ENCODE data around the gene SKIC2.
"Not testable (repeated sequence)": the region's sequence is repeated elsewhere in the genome, so short reads cannot be mapped to it uniquely, and the experiment has no call there.

SKIC2 gene

DNA sequence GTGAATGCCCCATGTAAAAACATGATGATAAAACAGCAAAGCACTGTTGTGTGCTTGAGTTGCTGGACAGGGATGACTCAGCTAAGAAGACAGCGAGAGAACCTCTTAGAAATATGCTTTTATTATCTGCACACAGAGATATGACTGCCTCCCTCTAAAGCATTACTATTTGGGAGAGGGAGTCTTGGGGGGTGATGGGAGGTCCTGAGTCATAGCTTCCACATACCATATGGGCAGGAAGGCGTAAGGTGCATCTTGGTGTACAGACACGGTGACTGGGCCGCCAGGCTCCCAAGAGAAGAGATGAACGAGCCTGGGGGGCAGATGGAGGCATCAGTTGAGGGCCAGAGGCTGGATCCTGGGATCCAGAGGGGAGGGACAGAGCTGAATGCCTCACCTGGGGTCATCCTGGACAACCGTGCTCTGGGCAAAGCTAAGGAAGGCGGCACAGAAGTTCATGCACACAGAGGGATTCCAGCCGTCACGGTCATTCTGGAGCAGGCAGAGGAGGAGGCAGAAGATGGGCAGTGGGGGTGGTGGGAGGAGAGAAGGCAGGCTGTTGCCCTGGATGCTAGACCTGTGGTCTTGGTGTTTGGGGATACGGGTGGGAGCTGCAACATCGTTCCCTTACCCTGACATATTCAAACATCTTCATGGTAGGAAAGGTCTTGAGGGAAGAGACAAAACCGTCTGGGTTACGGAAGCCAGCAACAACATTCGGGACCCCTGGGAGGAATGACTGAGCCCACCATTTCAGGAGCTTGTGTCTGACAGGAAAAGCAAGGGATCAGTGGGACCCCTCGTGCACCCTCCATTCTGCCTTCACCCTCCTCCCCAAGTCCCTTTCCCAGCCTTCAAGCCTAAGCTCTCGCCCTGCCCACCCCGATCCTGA is 11.0 kb downstream of the SKIC2 start:
- DNase-seq (ENCODE audit: low read depth, low spot score): no peak

DNA sequence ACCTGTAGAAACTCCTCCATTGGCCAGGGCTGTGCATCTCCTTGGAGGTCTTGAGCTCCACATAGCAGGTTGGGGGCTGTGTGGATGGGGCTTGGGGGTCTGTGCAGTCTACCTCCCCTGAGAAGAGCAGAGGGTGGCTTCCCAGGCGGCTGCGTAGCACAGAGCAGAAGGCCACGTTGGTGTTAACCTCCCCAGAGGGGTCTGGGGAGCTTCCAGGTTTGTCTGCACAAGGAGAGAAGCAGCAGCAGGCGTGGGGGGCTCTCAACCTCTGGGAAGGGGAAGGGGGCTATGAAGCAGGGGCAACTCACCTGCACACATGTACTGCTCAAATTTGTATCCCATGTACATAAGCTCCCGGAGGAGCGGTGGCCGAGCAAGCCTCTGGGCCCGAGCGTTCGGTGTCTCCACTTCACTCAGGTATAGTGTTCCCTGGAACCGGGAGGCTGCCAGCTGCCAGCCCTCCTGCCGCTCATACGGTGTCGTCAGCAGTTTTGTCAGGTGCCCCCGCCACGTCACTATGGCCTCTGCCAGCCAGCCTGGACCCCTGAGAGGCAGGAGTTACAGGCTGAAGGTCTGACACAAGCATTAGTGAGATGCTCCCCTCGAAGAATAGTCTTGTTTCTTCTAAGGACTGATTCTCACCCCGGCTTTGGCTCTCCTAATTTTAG is 11.8 kb downstream of the SKIC2 start:
- no peak for DNase-seq (ENCODE audit: low read depth, low spot score)

- DNase-seq (ENCODE audit: low read depth, low spot score): no peak
Measured at GRCh38 chr6:31971279-31971992, 12.5 kb downstream of the SKIC2 start.

- peak; percentile 93 for DNase-seq (ENCODE audit: low read depth, low spot score)
Measured at GRCh38 chr6:31971993-31972708, 13.2 kb downstream of the SKIC2 start, which contains the start of gene DXO. TSS of gene DXO (minus strand) at chr6:31972138. CDS start at chr6:31971675, 463 bp downstream.

DNA sequence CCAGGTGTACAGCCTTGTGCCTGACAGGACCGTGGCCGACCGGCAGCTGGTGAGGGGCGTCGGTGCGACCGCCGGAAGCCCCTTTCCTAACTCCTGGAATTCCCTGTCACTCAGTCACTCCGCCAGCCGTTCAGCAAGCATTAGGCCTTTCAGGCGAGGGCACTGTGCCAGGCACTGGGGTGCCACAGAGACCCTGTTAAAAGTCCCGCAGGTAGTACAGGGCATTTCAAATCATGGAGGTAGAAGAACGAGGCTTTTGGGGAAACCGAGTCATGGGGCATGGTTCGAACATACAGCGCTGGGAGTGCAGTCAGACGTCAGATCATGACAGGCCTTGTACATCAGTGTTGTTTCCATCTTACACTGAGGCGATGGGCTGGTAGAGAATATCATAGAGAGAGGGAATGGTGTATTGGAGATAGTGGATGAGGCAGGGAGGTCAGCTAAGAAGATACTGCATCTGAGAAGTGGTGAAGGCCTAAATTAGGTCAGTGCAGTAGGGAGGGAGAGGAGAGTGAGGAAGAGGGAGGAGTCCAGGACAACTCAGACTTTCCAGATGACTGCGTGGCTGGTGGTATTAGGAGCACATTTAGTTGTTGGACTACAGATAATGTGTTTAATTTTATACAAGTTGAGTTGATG is 13.9 kb downstream of the SKIC2 start:
- no peak for DNase-seq (ENCODE audit: low read depth, low spot score)

DNA sequence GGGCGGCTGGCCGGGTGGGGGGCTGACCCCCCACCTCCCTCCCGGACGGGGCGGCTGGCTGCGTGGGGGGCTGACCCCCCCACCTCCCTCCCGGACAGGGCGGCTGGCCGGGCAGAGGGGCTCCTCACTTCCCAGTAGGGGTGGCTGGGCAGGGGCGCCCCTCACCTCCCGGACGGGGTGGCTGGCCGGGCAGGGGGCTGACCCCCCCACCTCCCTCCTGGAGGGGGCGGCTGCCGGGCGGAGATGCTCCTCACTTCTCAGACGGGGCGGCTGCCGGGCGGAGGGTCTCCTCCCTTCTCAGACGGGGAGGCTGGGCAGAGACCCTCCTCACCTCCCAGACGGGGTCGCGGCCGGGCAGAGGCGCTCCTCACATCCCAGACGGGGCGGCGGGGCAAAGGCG is 17.1 kb downstream of the SKIC2 start:
- not testable (repeated sequence) for DNase-seq (ENCODE audit: low read depth, low spot score)

DNA sequence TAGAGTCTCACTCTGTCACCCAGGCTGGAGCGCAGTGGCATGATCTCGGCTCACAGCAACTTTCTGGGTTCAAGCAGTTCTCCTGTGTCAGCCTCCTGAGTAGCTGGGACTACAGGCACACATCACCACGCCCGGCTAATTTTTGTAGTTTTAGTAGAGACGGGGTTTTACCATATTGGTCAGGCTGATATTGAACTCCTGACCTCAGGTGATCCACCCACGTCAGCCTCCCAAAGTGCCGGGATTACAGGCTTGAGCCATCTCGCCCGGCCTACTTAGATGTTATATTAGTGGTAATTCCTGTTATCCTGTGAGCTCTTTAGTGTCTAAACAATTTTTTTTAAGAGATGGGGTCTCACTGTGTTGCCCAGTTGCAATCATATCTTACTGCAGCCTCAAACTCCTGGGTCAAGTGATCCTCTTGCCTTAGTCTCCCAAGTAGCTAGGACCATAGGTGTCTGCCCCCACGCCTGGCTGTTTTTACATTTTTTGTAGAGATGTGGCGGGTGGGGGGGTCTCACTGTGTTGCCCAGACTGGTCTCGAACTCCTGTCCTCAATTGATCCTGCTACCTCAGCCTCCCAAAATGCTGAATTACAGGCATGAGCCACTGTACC is 18.9 kb downstream of the SKIC2 start:
- no peak for DNase-seq (ENCODE audit: low read depth, low spot score)

GRCh38 chr6:31978831-31979230 is 19.9 kb downstream of the SKIC2 start:
- no peak for DNase-seq (ENCODE audit: low read depth, low spot score)

DNA sequence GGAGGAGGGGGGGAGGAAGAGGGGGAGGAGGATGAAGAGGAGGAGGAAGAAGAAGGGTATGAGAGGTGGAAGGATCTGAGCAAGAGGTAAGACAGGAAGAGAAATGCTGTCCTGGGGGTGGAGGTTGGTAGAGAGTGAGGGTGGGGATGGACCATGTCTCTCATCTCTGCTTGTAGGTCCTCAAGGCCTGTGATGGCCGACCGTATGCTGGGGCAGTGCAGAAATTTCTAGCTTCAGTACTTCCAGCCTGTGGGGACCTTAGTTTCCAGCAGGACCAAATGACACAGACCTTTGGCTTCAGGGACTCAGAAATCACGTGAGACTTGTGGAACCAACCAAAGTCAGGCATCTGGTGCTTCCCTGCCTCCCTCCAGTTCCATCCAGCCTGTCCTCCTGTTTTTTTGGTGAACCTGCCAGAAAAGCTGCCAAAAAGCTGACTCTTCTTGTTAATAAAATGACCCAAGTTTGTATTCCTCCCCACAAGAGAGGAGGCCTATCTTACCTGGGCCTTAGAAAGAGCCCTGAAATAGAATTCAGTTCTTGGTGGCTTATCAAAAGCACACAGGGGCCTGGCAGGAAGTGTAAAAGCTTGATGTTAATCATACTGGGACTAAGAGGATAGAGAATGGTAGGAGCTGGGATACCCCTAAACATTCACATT is 20.4 kb downstream of the SKIC2 start:
- DNase-seq (ENCODE audit: low read depth, low spot score): no peak

GRCh38 chr6:31980195-31980876 is 21.4 kb downstream of the SKIC2 start:
- not testable (repeated sequence) for DNase-seq (ENCODE audit: low read depth, low spot score)

DNA sequence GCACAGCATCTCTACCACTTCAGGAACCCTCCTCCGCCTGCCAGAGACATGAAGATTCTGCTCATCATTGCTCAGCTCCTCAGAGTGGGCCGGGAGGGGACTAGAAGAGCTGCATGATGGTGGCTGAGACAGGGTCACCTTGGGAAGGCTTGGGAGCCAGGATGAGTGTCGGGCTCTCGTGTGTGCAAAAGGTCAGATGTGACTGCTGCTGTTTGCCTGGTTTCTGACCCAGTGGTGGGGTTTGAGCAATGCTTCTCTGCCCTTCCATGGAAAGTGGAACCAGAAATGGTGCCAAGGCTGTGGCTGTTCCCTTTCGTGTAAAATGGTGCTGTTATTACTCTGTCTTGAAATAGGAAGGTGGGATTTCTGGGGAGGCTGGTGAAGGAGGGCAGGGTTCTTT is 22.0 kb downstream of the SKIC2 start:
- DNase-seq (ENCODE audit: low read depth, low spot score): not testable (repeated sequence)

DNA sequence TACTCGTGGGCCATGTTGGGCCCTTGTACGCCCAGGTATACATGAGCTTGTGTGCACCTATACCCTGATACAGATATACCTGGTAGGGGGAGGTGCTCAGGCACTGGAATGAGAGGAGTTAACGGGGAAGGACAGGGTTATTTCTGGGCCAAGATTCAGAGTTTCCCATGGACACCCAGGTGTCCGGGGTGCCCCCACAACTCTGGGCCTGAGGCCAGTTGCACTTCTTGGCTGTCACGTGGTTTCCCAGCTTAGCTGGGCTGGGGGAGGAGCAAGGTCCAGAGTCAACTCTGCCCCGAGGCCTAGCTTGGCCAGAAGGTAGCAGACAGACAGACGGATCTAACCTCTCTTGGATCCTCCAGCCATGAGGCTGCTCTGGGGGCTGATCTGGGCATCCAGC is 22.8 kb downstream of the SKIC2 start, which contains the start of gene C4A:
C4A (plus strand) TSS at position 314 of the 400 bp plus-strand sequence; CDS start at position 365, 51 bp downstream.
- DNase-seq (ENCODE audit: low read depth, low spot score): not testable (repeated sequence)

DNA sequence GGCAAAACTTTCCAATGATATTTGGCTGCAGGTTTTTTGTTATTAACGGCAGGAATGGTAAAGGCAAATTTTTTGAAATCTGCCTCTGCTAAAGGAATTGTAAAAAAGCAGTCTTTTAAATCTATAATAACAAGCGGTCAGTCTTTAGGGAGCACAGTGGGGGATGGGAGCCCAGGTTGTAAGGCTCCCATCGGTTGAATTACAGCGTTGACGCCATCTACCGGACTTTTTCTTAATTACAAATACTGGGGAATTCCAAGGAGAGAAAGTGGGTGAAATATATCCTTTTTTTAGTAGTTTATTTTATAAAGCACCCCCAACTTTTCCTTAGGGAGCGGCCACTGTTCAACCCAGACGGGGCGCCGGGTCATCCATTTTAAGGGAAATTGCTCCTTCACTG is 30.4 kb downstream of the SKIC2 start:
- not testable (repeated sequence) for DNase-seq (ENCODE audit: low read depth, low spot score)

DNA sequence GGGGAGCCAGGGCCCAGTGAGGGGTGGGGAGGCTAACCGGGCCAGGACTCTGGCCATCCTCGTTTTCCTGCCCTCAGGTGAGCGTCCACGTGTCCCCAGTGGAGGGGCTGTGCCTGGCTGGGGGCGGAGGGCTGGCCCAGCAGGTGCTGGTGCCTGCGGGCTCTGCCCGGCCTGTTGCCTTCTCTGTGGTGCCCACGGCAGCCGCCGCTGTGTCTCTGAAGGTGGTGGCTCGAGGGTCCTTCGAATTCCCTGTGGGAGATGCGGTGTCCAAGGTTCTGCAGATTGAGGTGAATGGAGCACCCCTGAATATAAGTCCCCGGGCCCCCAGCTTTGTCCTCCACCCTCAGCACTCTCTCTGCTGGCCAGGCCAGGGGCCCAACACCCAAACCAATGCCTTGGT is 35.4 kb downstream of the SKIC2 start:
- not testable (repeated sequence) for DNase-seq (ENCODE audit: low read depth, low spot score)

GRCh38 chr6:31996385-31996784 is 37.4 kb downstream of the SKIC2 start:
- not testable (repeated sequence) for DNase-seq (ENCODE audit: low read depth, low spot score)

- not testable (repeated sequence) for DNase-seq (ENCODE audit: low read depth, low spot score)
Measured at GRCh38 chr6:32002546-32003268, 43.7 kb downstream of the SKIC2 start.

- DNase-seq (ENCODE audit: low read depth, low spot score): not testable (repeated sequence)
Measured at GRCh38 chr6:32003301-32003700, 44.3 kb downstream of the SKIC2 start.

DNA sequence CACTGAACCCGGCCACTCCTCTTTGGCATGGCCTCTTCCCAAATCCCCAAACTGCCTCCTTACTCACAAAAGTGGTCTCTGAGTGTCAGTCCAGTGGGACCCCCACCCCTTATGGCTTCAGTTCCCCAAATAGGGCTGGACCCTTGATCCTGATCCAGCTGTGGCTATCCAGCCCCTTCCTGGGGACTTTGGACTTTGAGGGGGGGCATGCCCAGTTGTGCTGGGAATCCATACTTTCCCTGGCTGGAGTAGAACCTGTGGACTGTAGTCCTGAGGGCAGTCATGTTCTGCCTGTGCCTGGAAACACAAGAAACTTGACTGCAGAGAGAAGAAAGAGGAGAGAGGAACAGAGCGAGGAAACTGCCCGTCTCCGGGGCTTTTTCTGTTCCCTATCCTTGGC is 45.4 kb downstream of the SKIC2 start:
- DNase-seq (ENCODE audit: low read depth, low spot score): not testable (repeated sequence)
